Parietal lobe (tissue), 1 donor: Measurements from ENCODE around the gene NUP54. TPM values are rescaled to one million over a fixed set of nuclear protein-coding genes. Genes with fewer than 3 reads are reported as not detected.

ENCODE experiments used
- total RNA-seq: library from RNA; depleted of rRNA; stranded (reverse); fragments of >200 nt; gene quantifications from one replicate; pipeline ENCODE4 v1.2.3, GENCODE V29; 2014

The NUP54 gene
- total RNA-seq = 98.3 TPM

DNA sequence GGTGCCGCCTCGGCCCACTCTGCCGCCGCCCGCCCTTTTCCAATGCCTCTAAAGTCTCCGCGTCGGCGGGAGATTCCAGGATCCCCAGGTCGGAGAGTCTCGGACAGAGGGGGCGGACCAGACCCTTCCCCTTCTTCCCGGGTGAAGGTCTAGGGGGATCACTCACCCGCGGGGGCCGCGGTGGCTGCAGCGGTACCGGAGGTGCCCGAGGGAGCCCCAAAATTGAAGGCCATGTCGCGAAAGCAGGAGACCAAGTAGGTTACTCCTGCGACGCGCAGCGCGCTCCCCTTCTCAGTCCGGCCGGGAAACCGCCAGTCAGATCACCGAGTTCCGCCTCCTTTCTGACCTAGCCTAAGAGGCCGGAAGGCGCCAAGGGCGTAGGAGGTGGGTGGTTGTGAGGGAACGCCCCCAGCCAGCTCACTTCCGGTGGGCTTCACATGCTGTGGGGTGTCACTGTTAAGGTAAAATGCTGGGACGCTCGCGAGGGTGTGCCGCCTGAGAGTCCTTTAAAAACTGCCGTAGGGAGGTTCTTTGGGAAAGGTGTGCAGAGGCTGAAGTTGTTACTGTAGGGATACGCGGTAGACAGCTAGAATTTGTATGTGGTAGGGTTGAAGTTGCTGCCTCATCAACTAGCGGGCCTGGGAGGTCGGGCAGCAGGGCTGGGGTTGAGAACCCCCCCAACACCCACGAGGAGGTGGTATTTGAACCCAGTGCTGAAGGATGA, at the start of gene NUP54:
Gene NUP54, minus strand, starts transcription at position 256 of the 724 bp plus-strand sequence. Its CDS starts 23 bp downstream, at position 233.

DNA sequence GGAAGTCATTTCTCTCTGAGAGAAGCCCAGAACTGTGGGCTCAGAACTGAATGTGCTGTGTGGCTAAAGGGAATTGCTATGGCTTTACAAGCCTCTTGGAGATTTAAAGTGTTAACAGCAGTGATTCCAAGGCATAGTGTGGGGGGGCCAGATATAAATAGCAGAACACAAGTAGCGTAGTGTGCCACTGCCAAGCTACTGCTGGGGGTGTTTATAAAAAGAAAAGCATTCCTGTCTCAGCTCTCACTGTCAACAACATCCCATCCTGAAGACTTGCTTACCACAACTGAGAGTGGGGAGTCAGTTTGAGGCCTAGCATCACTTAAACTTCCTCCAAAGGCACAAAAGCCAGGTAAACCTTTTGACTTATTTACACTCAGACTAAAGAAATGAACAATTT, 73.7 kb downstream of the NUP54 start, which contains the start of gene ART3:
Gene ART3, plus strand, starts transcription at position 242 of the 400 bp plus-strand sequence. CDS start 1,181 bp downstream, outside the sequence.

Other genes starting within 250 kb of the NUP54 start
- gene PPEF2, start 245.9 kb downstream of the NUP54 start, total RNA-seq = not detected
- 27.9 TPM for gene NAAA, start 207.4 kb downstream of the NUP54 start, total RNA-seq
- 31.9 TPM for gene SDAD1, start 157.5 kb downstream of the NUP54 start, total RNA-seq
- gene CXCL9, start 140.9 kb downstream of the NUP54 start, total RNA-seq = not detected
- not detected for gene CXCL10, start 124.9 kb downstream of the NUP54 start, total RNA-seq
- not detected for gene CXCL11, start 112.3 kb downstream of the NUP54 start, total RNA-seq
- gene ART3, start 73.7 kb downstream of the NUP54 start, total RNA-seq = 0.31 TPM
- gene SCARB2, start 65.4 kb upstream of the NUP54 start, total RNA-seq = 267 TPM
- 6.6 TPM for gene FAM47E, start 103.3 kb upstream of the NUP54 start, total RNA-seq
- 0.31 TPM for gene STBD1, start 158.3 kb upstream of the NUP54 start, total RNA-seq